Lower lobe of right lung (tissue), 2 donors: Measurements from ENCODE around the gene CDK4. TPM values are rescaled to one million over a fixed set of nuclear protein-coding genes. Genes with fewer than 3 reads are reported as not detected.

Experiments used
- ATAC-seq, 2 donors: fragments of 200-7000 bp; cut with Tn5 transposase; one replicate each; pipeline ENCODE4 v1.9.1; 2020 to 2022; ENCODE audit warnings: mild to moderate bottlenecking in 2 of 2, moderate library complexity in 2 of 2
- DNase-seq: peaks from one replicate; pipeline ENCODE4 v3.0.0-alpha.2; 2020
- H3K27ac ChIP-seq: fragments of 200-600 bp; one replicate; pipeline ENCODE4 v1.8.0; 2022
- H3K27me3 ChIP-seq: fragments of 200-600 bp; one replicate; pipeline ENCODE4 v1.8.0; 2022; ENCODE audit warnings: low read depth
- H3K36me3 ChIP-seq: fragments of 200-600 bp; one replicate; pipeline ENCODE4 v1.8.0; 2022; ENCODE audit warnings: mild to moderate bottlenecking
- H3K4me1 ChIP-seq: fragments of 200-600 bp; one replicate; pipeline ENCODE4 v1.8.0; 2022
- H3K4me3 ChIP-seq: fragments of 200-600 bp; one replicate; pipeline ENCODE4 v1.8.0; 2022; ENCODE audit warnings: mild to moderate bottlenecking
- H3K9me3 ChIP-seq: fragments of 200-600 bp; one replicate; pipeline ENCODE4 v1.8.0; 2022
- CTCF ChIP-seq: fragments of 200-600 bp; IDR thresholded peaks from one replicate; pipeline ENCODE4 v1.8.0; 2022; ENCODE audit warnings: antibody characterized with exemption, mild to moderate bottlenecking
- intact Hi-C: fragments of 100-400 bp; cut with DNase I; formaldehyde crosslinking; loops from one replicate; pipeline ENCODE4 v1.11.0; 2022
- total RNA-seq: library from RNA; stranded (reverse); fragmentation: NEBNext Ultra II Directional; extraction: Animal tissue kit (Norgen Biotek cat#: 25700); gene quantifications from one replicate; pipeline ENCODE4 v1.2.1, GENCODE V29; 2021
- donor health status: DM: no; HTN: yes; CAD: no; lungs with severe emphysema.

Gene CDK4
- total RNA-seq, 1 donor from 2014 or later: 68.4 TPM

GRCh38 chr12:57749061-57749460 is 3.0 kb downstream of the CDK4 start:
- Histone ChIP-seq H3K27ac (no peak overlapping the region), H3K27me3 (no peaks in the 10 kb centered on the region), H3K4me1 (peaks cover 43% of the 10 kb centered on the region), H3K36me3 (peaks cover 46% of the 10 kb centered on the region), H3K4me3 (no peak overlapping the region), H3K9me3 (no peaks in the 10 kb centered on the region)
- DNase-seq: no peak
- intact Hi-C loops: no loop called here
- ATAC-seq: no peak
- TF ChIP-seq CTCF: no peak

- no peak for ATAC-seq
- peaks cover 4% of the 10 kb centered on the region for H3K27me3 ChIP-seq
- H3K27ac ChIP-seq: peak overlapping the region; percentile 95
- no peak for TF ChIP-seq CTCF
- DNase-seq: no peak
- no peak overlapping the region for H3K4me3 ChIP-seq
- H3K4me1 ChIP-seq: peaks cover 23% of the 10 kb centered on the region
- H3K36me3 ChIP-seq: peaks cover 46% of the 10 kb centered on the region
- no peaks in the 10 kb centered on the region for H3K9me3 ChIP-seq
- intact Hi-C loops: no loop called here
Measured at GRCh38 chr12:57746025-57746424, 6.1 kb downstream of the CDK4 start.

GRCh38 chr12:57745485-57745881 is 6.6 kb downstream of the CDK4 start:
- Histone ChIP-seq H3K27ac (peak overlapping the region; percentile 95), H3K27me3 (peaks cover 5% of the 10 kb centered on the region), H3K4me3 (peak overlapping the region; percentile 75), H3K9me3 (no peaks in the 10 kb centered on the region), H3K36me3 (peaks cover 43% of the 10 kb centered on the region), H3K4me1 (peaks cover 22% of the 10 kb centered on the region)
- intact Hi-C loops: no loop called here
- no peak for DNase-seq
- no peak for TF ChIP-seq CTCF
- ATAC-seq: peak in 1 of 2 donors; percentile 0

GRCh38 chr12:57744777-57745484 is 7.2 kb downstream of the CDK4 start, which contains the start of gene TSPAN31:
Gene TSPAN31, plus strand, starts transcription at chr12:57745039. Its CDS starts 116 bp downstream, at chr12:57745155.
- peak; percentile 96 to 97 for ATAC-seq
- Histone ChIP-seq H3K4me1 (peaks cover 19% of the 10 kb centered on the region), H3K27ac (peak within 1 kb of the TSS; percentile 95), H3K36me3 (peaks cover 37% of the 10 kb centered on the region), H3K27me3 (peaks cover 5% of the 10 kb centered on the region), H3K4me3 (peak within 1 kb of the TSS; percentile 75), H3K9me3 (no peaks in the 10 kb centered on the region)
- DNase-seq: peak; percentile 98
- TF ChIP-seq CTCF: no peak
- intact Hi-C loops: no loop called here

GRCh38 chr12:57744194-57744776 is 7.8 kb downstream of the CDK4 start:
- Histone ChIP-seq H3K27me3 (peaks cover 11% of the 10 kb centered on the region), H3K4me3 (peak overlapping the region; percentile 75), H3K4me1 (peaks cover 21% of the 10 kb centered on the region), H3K27ac (peak overlapping the region; percentile 95), H3K9me3 (no peaks in the 10 kb centered on the region), H3K36me3 (peaks cover 31% of the 10 kb centered on the region)
- ATAC-seq (peak; percentile 78 to 84), DNase-seq (peak; percentile 80)
- no peak for TF ChIP-seq CTCF
- intact Hi-C loops: no loop called here
